Measurements from ENCODE around the gene PLA2G15. TPM values are rescaled to one million over a fixed set of nuclear protein-coding genes. Genes with fewer than 3 reads are reported as not detected.

Gene PLA2G15
- total and polyA plus RNA-seq, 2 of the 13 experiments (the other 11 are each of a cell fraction or from before 2014, with no cell fraction given): 14.4 to 23.7 TPM

- TF ChIP-seq SP140L (CRISPR knock-in tag; IDR thresholded peaks at IDR 0.05; ENCODE audit: borderline replicate concordance) (peak; percentile 53; the same call in 1 of the 2 replicates), ZSCAN12 (CRISPR knock-in tag; IDR thresholded peaks at IDR 0.05) (peak; percentile 54; the same call in 1 of the 2 replicates), ZNF558 (CRISPR knock-in tag; IDR thresholded peaks at IDR 0.05; ENCODE audit: borderline replicate concordance) (0 out of 2 replicates have a peak, but pooled peaks have one; percentile 40), CBFB (CRISPR knock-in tag; IDR thresholded peaks at IDR 0.05) (0 out of 2 replicates have a peak, but pooled peaks have one; percentile 15), ZMAT3 (CRISPR knock-in tag; conservative IDR thresholded peaks at IDR 0.05) (peak; percentile 28; the same call in 1 of the 2 replicates), HINFP (CRISPR knock-in tag; IDR thresholded peaks at IDR 0.05; ENCODE audit: low read depth) (no peak), ZNF335 (CRISPR knock-in tag; IDR thresholded peaks at IDR 0.05) (no peak), KLF11 (CRISPR knock-in tag; IDR thresholded peaks at IDR 0.05) (no peak; the same call in 1 of the 2 replicates), IRF1 (CRISPR knock-in tag; IDR thresholded peaks at IDR 0.05; ENCODE audit: low read depth) (no peak), ZFP82 (CRISPR knock-in tag; IDR thresholded peaks at IDR 0.05; ENCODE audit: borderline replicate concordance) (0 out of 2 replicates have a peak, but pooled peaks have one; percentile 28), TAF15 (IDR thresholded peaks at IDR 0.05; ENCODE audit: low read depth, low read length, poor library complexity, severe bottlenecking) (no peak), SATB2 (CRISPR knock-in tag; IDR thresholded peaks at IDR 0.05) (no peak), ASH2L (IDR thresholded peaks at IDR 0.05; ENCODE audit: insufficient read length, low read depth, low read length) (peak; percentile 73), ZFP36L1 (CRISPR knock-in tag; IDR thresholded peaks at IDR 0.05) (no peak; the same call in 1 of the 2 replicates), BCL6 (CRISPR knock-in tag; IDR thresholded peaks at IDR 0.05) (peak; percentile 94), ZMYM3 (CRISPR knock-in tag; IDR thresholded peaks at IDR 0.05) (no peak), DDIT3 (CRISPR knock-in tag; IDR thresholded peaks at IDR 0.05) (no peak), ZBTB26 (CRISPR knock-in tag; IDR thresholded peaks at IDR 0.05; ENCODE audit: borderline replicate concordance) (no peak), ZNF879 (CRISPR knock-in tag; IDR thresholded peaks at IDR 0.05) (no peak), CHCHD3 (CRISPR knock-in tag; IDR thresholded peaks at IDR 0.05) (no peak), NPAS2 (CRISPR knock-in tag; IDR thresholded peaks at IDR 0.05; ENCODE audit: borderline replicate concordance) (no peak), MAX (IDR thresholded peaks at IDR 0.05) (peak; percentile 59; the same call in 1 of the 2 replicates), U2AF2 (IDR thresholded peaks at IDR 0.05; ENCODE audit: low read depth, low read length) (no peak), JUN (CRISPR knock-in tag; IDR thresholded peaks at IDR 0.05) (peak; percentile 93), MXD4 (CRISPR knock-in tag; IDR thresholded peaks at IDR 0.05) (peak; percentile 82), MEF2D (CRISPR knock-in tag; IDR thresholded peaks at IDR 0.05) (peak; percentile 98), HNF4A (CRISPR knock-in tag; IDR thresholded peaks at IDR 0.05) (peak; percentile 72)
Observed at GRCh38 chr16:68265078-68265920, 20.1 kb downstream of the PLA2G15 start (continued).

All from HepG2 (cell line).